ENCODE data around the gene TMEM219.
"Not testable (repeated sequence)": the region's sequence is repeated elsewhere in the genome, so short reads cannot be mapped to it uniquely, and the experiment has no call there.

Gene TMEM219

DNA sequence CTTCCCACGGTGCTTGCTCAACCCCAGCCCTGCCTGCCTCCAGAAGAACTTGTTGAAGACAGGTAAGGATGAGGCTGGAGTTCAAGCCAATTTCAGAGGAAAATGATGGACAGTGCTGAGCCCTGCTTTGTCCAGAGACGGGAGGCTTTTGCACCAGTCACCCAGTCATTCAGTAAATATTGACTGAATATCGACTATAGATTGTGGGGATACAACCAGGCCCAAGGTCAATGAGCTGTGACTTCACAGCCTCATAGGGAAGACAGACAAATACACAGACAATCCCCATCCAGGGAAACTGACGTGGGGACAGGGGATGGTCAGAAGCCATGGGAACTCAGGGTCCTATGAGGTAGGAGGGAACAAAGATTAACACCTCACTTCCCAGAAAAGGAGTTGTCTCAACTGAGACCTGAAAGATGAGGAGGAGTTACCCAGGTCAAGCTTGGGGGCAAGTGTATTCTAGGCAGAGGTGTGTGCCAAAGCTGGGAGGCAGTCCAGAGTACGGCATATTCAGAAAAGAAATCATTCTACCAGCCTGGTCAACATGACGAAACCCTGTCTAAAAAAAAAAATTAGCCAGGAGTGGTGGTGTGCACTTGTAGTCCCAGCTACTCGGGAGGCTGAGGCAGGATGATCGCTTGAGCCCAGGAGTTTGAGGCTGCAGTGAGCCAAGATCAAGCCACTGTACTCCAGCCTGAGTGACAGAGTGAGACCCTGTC is 54.8 kb downstream of the TMEM219 start:
- no peak for DNase-seq

DNA sequence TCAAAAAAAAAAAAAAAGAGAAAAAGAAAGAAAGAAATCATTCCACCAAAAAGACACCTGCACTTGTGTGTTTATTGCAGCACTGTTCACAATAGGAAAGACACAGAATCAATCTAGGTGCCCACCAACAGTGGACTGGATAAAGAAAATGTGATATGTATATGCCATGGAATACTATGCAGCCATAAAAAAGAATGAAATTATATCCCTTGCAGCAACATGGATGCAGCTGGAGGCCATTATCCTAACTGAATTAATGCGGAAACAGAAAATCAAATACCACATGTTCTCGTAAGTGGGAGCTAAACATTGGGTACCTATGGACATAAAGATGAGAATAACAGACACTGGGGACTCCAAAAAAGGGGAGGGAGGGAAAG is 55.4 kb downstream of the TMEM219 start:
- DNase-seq: no peak

DNA sequence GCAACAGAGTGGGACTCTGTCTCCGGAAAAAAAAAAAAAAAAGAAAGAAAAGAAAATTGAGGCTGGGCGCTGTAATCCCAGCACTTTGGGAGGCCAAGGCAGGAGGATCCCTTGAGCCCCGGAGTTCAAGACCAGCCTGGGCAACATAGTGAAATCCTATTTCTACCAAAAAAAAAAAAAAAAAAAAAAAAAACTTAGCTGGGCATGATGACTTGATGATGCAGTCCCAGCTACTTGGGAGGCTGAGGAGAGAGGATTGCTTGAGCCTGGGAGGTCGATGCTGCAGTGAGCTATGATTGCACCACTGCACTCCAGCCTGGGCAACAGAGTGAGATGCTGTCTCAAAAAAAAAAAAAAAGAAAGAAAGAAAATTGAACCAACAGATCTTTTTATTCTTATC is 56.1 kb downstream of the TMEM219 start:
- not testable (repeated sequence) for DNase-seq

DNA sequence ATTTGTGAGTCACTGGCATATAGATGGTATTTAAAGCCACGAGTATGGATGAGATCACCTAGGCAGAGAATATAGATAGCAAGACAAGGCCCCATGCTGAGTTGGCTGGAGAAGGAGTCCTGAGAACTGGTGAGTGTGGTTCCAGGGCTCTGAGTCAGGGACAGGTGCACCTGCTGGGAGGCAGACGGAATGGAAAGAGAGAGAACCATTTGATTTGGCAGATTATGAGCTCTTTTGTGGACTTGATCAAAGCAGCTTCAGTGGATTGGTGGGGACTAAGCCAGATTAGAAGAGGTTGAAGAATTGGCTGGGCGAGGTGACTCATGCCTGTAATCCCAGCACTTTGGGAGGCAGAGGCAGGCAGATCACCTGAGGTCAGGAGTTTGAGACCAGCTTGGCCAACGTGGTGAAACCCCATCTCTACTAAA is 56.9 kb downstream of the TMEM219 start:
- no peak for DNase-seq
